DMS153 treated with DMSO at 0.1 percent for 48 hours (cell line): ENCODE data around the gene CCDC146.
"Not testable (repeated sequence)": the region's sequence is repeated elsewhere in the genome, so short reads cannot be mapped to it uniquely, and the experiment has no call there.

Experiments used
- DNase-seq: peaks from one replicate; lab custom pipeline; 2025; ENCODE audit not compliant: unreplicated experiment; lab: John Stamatoyannopoulos, UW

The CCDC146 gene

DNA sequence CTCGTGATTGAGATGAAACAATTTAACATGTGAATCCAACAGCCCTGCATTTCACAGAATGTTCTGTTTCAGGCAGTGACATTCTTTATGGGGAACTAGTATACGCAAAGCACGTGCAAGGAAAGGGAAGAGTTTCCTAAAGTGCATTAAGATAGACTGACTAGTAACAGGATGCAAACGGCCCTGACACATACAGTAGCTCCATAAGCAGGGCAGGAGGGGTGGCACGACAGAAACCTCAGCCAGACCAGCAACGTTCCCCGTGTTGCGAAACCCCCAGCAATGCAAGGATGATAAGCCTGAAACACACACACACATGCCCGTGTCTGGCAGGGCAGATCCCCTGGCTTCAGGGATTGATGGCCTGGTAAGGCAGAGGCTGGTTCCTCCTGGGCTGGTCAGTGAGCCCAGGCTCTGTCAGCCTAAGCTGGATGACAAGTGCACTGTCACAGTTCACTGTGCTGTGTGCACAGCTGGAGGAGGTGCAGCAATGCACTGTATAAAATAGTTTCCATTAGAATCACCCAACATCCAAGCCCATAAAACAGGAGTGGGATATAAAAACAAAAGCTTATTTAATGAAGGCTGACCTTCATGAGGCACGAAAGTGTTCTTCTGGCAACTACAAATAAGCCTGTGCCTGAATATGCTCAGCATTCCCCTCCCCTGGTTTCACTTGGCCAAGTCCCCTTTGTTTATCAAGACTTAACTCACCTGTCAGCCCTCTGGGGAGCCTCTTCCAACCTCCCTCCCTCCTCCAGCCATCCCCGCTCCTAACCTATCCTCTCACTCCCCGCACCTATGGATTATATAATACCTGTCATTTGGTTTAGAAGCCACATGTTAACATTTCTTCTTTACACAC, 204.9 kb downstream of the CCDC146 start:
- DNase-seq, result peak; percentile 17

DNA sequence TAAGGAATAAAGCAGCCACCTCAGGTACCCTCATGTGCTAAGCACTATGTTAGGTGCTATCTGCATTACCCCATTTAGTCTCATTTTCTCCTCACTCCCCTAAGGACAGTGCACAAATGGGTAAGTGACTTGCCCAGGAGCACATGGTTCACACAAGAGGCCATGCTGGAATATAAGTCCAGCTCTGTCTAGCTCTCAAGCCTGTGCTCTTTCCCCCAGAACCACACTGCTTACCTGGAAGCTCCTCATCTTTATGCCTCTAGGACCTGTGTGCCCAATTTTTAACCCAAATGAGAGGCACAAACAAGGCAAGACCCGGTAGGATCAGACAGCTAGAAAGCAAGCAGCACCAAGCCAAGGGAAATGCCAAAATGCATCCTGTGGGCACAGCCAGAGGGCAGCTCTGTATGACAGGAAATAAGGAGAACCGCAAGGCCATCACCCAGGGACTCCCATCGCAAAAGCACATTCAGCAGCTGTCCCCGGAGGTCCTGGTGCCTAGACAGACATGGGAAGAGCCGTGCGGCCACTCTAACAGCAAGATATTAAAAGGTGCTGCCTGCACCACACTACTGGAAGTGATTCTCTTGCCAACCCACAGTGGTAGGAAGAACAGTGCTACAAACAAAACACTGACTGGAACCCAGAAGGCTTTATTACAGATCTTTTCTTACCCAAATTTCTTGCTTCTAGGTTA, 205.7 kb downstream of the CCDC146 start:
- DNase-seq, result no peak

GRCh38 chr7:77328669-77329068, 206.3 kb downstream of the CCDC146 start:
- no peak for DNase-seq

GRCh38 chr7:77329466-77330168, 207.2 kb downstream of the CCDC146 start:
- DNase-seq, result no peak

GRCh38 chr7:77330169-77330882, 207.9 kb downstream of the CCDC146 start:
- peak; percentile 60 for DNase-seq

DNA sequence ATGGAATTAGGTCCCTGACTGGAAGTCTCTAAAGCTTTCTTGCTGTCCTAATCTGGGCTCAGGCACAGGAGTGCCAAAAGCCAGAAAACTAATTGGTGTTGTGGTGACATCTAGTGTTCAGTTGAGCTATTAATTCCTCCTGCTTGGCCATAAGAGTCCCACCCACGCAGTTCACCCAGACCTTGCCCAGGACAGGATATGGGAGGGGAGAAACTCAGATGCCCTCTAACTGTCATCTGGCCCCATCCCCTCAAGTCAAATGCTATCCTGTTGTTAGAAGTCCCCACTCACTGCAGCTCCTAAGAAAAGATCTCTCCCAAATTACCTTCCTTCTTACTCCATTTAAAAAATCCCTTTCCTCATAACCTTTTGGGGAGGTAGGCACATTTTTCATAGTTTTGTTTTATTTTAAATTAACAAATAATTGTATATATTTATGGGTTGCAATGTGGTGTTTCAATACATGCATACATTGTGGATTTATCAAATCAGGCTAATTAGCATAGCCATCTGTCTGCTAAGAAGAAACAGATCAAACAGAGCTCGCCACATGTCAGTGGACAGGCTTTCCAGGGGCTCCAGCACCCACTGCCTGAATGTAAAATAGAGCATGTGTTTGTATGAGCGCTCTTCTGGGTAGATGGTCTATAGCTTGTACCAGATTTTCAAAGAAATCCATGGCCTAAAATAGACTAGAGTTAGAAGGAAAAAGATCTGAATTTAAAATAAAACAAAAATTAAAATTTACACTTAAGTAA, 209.7 kb downstream of the CCDC146 start:
- DNase-seq, result peak; percentile 84

- DNase-seq, result not testable (repeated sequence)
Measured at GRCh38 chr7:77334039-77334438, 211.6 kb downstream of the CCDC146 start.

DNA sequence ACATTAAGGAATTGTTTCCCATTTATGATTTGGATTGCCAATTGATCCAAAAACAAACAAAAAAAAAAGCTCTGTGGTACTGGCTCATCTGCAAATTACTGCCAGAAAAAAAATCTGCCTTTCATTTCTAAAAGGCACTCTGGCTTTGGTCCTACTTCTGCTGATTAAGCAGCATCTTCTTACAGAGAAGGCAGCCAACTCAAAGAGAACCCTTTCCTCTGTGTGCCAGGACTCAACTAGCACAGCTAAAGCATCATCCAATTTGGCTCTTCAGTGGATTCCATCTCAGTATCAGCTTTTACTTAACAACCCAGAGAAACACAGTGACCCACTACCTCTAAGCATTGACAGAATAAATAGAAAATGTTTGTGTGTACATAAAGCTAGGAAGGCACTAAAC, 213.2 kb downstream of the CCDC146 start:
- no peak for DNase-seq

DNA sequence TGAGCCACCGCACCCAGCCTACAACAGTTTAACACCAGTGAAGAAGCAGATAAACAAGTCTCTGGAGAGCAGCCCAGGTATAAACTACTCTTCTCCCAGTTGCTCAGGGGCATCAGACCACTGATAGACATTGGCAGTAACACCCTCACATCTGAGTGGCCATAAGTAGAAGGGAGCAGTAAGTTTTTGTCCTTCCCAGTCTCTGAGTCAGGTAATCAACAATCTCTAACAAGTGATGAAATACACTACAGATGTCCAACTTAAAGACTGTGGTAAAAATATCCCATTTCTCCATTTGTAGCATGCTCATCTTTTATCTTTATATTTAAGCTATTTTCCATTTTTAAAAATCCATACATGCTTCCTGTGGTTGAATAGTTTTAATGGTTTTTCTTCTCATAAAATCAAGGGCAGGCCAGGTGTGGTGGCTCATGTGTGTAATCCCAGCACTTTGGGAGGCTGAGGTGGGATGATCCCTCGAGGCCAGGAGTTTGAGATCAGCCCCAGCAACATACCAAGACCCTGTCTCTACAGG, 215.1 kb downstream of the CCDC146 start:
- DNase-seq, result no peak

DNA sequence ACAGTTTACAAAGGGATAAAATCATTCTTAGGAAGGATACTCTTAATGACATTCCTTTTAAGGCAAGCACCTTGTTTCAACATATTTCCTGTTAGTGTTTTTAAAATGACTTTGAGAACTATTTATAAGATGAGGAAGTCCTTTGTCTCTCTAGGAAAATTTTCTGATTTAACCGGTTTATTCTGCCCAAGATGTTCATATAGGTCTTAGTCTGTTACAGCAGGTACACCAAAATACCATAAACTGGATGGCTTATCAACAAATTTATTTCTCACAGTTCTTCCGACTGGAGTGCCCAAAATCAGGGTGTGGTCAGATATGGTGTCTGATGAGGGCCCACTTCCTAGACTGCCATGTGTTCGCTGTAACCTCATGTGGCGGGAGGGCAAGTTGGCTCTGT, 215.8 kb downstream of the CCDC146 start:
- DNase-seq, result no peak

DNA sequence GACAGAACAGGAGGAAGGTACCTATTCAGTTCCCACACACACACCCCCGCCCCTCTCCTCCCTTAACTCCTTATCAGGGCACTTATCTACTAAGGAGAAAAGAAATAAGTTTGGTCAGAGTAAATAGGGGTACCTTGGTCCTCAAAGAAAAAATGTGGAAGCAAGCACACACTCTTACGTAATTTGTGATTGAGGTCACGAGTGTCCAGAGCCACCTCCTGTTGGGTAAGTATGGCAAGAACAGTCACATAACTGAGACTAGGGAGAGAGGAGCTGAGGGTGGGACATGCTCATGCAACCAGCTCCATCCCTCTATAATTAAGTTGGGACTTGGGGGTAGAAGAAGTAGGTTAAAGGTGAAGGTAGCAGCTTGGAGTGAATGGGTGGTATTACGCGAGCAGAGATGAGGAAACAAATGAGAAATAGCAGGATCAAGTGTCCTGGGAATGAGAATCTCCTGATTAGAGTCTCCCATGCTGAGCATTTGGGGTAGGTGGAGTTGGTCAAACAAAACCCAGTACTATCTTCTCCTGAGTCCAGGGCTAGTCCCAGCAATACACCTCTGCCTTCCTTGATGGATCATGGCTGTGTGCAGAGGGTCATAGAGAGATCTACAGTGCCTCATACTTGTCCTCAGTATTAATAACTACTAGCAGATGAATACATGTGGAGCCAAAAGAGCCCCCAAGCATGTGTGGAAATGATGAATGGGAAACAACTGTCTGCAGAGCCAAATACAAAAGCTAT, 216.6 kb downstream of the CCDC146 start:
- DNase-seq, result no peak

DNA sequence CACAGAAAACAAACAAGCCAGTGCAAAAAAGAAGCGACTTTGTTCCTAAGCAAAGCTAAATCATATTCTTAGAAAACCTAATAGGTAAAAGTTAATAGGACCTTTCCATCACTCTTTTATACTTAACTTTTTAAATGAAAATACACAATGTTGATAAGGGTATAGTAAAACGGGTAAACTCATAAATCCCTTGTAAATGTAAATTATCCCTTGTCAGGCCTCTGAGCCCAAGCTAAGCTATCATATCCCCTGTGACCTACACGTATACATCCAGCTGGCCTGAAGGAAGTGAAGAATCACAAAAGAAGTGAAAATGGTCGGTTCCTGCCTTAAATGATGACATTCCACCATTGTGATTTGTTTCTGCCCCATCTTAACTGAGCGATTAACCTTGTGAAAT, 217.3 kb downstream of the CCDC146 start:
- DNase-seq, result no peak
